ENCODE data around the gene CHI3L2. TPM values are rescaled to one million over a fixed set of nuclear protein-coding genes. Genes with fewer than 3 reads are reported as not detected.

Gene CHI3L2
- total RNA-seq, 4 donors from 2014 or later = 0.82 to 2.7 TPM; not detected in 2

- Histone ChIP-seq H3K4me1 (no peaks in the 10 kb centered on the region), H3K27me3 (peaks cover 4% of the 10 kb centered on the region), H3K36me3 (no peaks in the 10 kb centered on the region), H3K4me3 (no peak overlapping the region), H3K9me3 (no peaks in the 10 kb centered on the region), H3K27ac (no peak overlapping the region)
- in situ Hi-C loops (cut with MboI; ENCODE audit: low pct_ligation_motif_present in 1 of 4, low pct_unique_long_range_greater_than_20kb in 1 of 4, low sequenced_read_pairs in 3 of 4) = no loop called here
- 0% methylated on average over 1 of the region's 1 CpG for WGBS, 2 donors (ENCODE audit: low coverage in 1 of 2)
- TF ChIP-seq EP300 (IDR thresholded peaks at IDR 0.05; ENCODE audit: low read depth) = no peak
- TF ChIP-seq POLR2AphosphoS5 (IDR thresholded peaks at IDR 0.05) = no peak
- no peak for TF ChIP-seq CTCF (IDR thresholded peaks at IDR 0.05)
- TF ChIP-seq POLR2A (IDR thresholded peaks at IDR 0.05) = no peak
- DNase-seq = no peak
- intact Hi-C loops (cut with DNase I; ENCODE audit: low total_unique reads) = no loop called here
Observed at GRCh38 chr1:111286912-111287311, 59.4 kb downstream of the CHI3L2 start.

DNA sequence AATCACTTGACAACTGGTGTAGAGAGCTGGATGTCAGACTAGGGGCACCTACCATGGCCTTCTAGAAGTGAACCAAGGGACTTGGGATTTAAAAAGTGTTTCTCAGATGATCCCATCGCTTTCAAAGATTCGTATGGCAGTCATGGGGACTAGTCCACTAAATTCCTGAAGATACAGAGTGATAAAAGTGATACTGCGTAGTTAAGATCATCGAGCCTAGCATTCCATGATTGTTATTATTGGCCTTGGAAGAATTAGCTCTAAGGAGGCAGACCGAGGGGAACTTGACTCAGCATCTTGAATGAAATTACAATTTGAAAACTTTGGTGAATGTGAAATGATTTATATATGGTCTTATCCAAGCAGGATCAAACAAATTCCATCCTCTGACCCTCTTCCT lies 61.9 kb downstream of the CHI3L2 start:
- peaks cover 4% of the 10 kb centered on the region for H3K27me3 ChIP-seq
- no peaks in the 10 kb centered on the region for H3K36me3 ChIP-seq
- no peak for DNase-seq
- no peak for TF ChIP-seq POLR2A (IDR thresholded peaks at IDR 0.05)
- no peak for TF ChIP-seq EP300 (IDR thresholded peaks at IDR 0.05; ENCODE audit: low read depth)
- TF ChIP-seq POLR2AphosphoS5 (IDR thresholded peaks at IDR 0.05) = no peak
- TF ChIP-seq CTCF (IDR thresholded peaks at IDR 0.05) = no peak
- no peaks in the 10 kb centered on the region for H3K9me3 ChIP-seq
- H3K4me1 ChIP-seq = no peaks in the 10 kb centered on the region
- no peak overlapping the region for H3K4me3 ChIP-seq
- intact Hi-C loops (cut with DNase I; ENCODE audit: low total_unique reads) = no loop called here
- WGBS, 2 donors (ENCODE audit: low coverage in 1 of 2) = 45 to 61% methylated on average over 2 to 5 of the region's 5 CpGs
- H3K27ac ChIP-seq = no peak overlapping the region
- in situ Hi-C loops (cut with MboI; ENCODE audit: low pct_ligation_motif_present in 1 of 4, low pct_unique_long_range_greater_than_20kb in 1 of 4, low sequenced_read_pairs in 3 of 4) = no loop called here

DNA sequence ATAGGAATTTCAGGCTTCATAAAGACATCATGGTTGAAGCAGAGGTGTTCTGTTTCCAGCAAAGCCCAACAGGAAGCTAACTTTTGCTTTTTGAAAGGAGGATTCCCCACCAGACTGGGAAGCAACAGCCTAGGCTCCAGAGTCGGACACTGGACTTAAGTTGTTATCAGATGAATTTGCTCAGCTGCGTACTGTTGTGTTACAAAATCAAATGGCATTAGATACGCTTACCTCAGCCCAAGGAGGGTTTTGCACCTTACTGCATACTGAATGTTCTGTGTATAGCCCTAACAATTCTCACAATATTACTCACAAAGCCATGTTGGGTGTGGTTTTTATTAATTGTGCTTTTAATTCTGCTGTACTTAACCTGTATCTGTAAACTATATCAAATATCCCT lies 62.6 kb downstream of the CHI3L2 start:
- peaks cover 4% of the 10 kb centered on the region for H3K27me3 ChIP-seq
- no peak overlapping the region for H3K4me3 ChIP-seq
- 55 to 68% methylated on average over 3 of the region's 3 CpGs for WGBS, 2 donors (ENCODE audit: low coverage in 1 of 2)
- TF ChIP-seq EP300 (IDR thresholded peaks at IDR 0.05; ENCODE audit: low read depth) (no peak), POLR2A (IDR thresholded peaks at IDR 0.05) (no peak), POLR2AphosphoS5 (IDR thresholded peaks at IDR 0.05) (no peak)
- no peaks in the 10 kb centered on the region for H3K36me3 ChIP-seq
- H3K4me1 ChIP-seq = no peaks in the 10 kb centered on the region
- intact Hi-C loops (cut with DNase I; ENCODE audit: low total_unique reads) = no loop called here
- no peak for DNase-seq
- H3K9me3 ChIP-seq = no peaks in the 10 kb centered on the region
- H3K27ac ChIP-seq = no peak overlapping the region
- in situ Hi-C loops (cut with MboI; ENCODE audit: low pct_ligation_motif_present in 1 of 4, low pct_unique_long_range_greater_than_20kb in 1 of 4, low sequenced_read_pairs in 3 of 4) = no loop called here

- H3K27ac ChIP-seq = no peak within 1 kb of the TSS
- H3K36me3 ChIP-seq = no peaks in the 10 kb centered on the region
- WGBS, 2 donors (ENCODE audit: low coverage in 1 of 2) = 38 to 41% methylated on average over 7 of the region's 7 CpGs
- in situ Hi-C loops (cut with MboI; ENCODE audit: low pct_ligation_motif_present in 1 of 4, low pct_unique_long_range_greater_than_20kb in 1 of 4, low sequenced_read_pairs in 3 of 4) (no loop called here), intact Hi-C loops (cut with DNase I; ENCODE audit: low total_unique reads) (no loop called here)
- no peaks in the 10 kb centered on the region for H3K4me1 ChIP-seq
- no peaks in the 10 kb centered on the region for H3K9me3 ChIP-seq
- no peak for TF ChIP-seq POLR2A (IDR thresholded peaks at IDR 0.05)
- TF ChIP-seq POLR2AphosphoS5 (IDR thresholded peaks at IDR 0.05) = no peak
- peaks cover 4% of the 10 kb centered on the region for H3K27me3 ChIP-seq
- DNase-seq = no peak
- no peak within 1 kb of the TSS for H3K4me3 ChIP-seq
Observed at GRCh38 chr1:111290630-111291029, 63.1 kb downstream of the CHI3L2 start, which contains the start of gene CHIA. TSS of gene CHIA (plus strand) at chr1:111290851. CDS start at chr1:111310468, 19,617 bp downstream.

Small RNA genes within 50 kb of the gene (small RNA-seq; reads per million reads assigned to genes)
- gene AL355816.1 = 0 reads per million in 4 donors

Other genes with a start within 250 kb of the CHI3L2 start
- 100 to 1,000 TPM in 1 of 4 donors, 10 to 100 TPM in 3; 36.2 to 116 (median 81.7) TPM for gene DRAM2, start 87.6 kb upstream of the CHI3L2 start, total RNA-seq
- 10 to 100 TPM; 11.2 to 55.6 (median 26.9) TPM for gene CEPT1, start 87.5 kb upstream of the CHI3L2 start, total RNA-seq
- 10 to 100 TPM; 43.4 to 61.0 (median 50.7) TPM for gene DENND2D, start 27.1 kb upstream of the CHI3L2 start, total RNA-seq
- gene CHIA, start 63.1 kb downstream of the CHI3L2 start, total RNA-seq = not detected
- 1 to 10 TPM in 3 of 4 donors, not detected in 1; 2.3 to 9.0 (median 6.7) TPM for gene OVGP1, start 200.0 kb downstream of the CHI3L2 start, total RNA-seq
- gene WDR77, start 221.5 kb downstream of the CHI3L2 start, total RNA-seq = 10 to 100 TPM; 10.7 to 46.0 (median 21.8) TPM
- gene ATP5PB, start 221.8 kb downstream of the CHI3L2 start, total RNA-seq = 100 to 1,000 TPM in 2 of 4 donors, 10 to 100 TPM in 2; 60.3 to 334 (median 211) TPM
- gene C1orf162, start 246.3 kb downstream of the CHI3L2 start, total RNA-seq = 10 to 100 TPM in 2 of 4 donors, 1 to 10 TPM in 1, not detected in 1; 9.1 to 13.1 (median 12.9) TPM